Umbilical cord (tissue), 2 donors: Measurements from ENCODE around the gene S100B. TPM values are rescaled to one million over a fixed set of nuclear protein-coding genes. Genes with fewer than 3 reads are reported as not detected.

ENCODE experiments used
- DNase-seq: peaks from one replicate; pipeline ENCODE4 v3.0.0-alpha.2; 2015; ENCODE audit warnings: low spot score
- total RNA-seq: library from RNA; depleted of rRNA; stranded (reverse); fragments of >200 nt; gene quantifications from one replicate; pipeline ENCODE4 v1.2.3, GENCODE V29; 2014; ENCODE audit warnings: low replicate concordance; ENCODE audit not compliant: insufficient read depth

Gene S100B
- total RNA-seq, 1 donor from 2014 or later = not detected

DNA sequence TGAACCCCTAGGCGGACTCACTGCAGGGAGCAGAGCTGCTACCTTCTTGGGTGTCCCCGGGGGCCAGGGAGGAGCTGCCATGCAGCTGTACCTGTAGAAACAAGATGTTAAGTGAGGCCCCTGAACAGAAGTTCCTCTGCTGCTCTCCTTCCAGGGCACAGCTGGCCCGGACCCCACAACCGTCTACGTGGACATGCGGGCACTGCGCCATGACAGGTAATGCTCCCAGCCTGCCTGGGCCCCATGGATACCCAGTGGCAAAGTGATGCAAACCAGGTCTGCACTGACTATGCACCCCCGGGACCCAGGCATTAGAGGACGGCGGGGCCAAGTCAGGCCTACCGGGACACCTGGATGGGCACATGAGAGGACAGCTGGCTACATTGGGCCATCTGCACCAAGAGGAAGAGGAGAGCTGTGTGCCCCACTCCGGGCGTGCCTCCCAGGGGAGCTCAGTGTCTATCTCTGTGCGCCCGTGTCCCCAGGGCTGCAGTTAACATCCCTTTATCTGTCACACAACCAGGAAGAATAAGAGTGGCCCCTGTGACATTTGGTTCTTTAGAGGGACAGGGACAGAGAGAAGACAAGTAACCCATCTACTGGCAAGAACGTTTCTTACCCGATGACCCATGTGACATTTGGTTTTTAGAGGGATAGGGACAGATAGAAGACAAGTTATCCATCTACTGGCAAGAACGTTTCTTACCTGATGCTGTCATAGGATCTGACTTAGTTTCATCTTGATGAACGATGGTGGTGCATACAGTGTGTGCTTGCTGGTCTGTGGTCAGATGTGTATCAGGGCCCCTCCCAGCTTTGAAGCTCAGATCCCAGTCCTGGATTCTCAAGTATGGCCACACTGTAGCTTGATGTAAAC, 44.1 kb downstream of the S100B start:
- no peak for DNase-seq

DNA sequence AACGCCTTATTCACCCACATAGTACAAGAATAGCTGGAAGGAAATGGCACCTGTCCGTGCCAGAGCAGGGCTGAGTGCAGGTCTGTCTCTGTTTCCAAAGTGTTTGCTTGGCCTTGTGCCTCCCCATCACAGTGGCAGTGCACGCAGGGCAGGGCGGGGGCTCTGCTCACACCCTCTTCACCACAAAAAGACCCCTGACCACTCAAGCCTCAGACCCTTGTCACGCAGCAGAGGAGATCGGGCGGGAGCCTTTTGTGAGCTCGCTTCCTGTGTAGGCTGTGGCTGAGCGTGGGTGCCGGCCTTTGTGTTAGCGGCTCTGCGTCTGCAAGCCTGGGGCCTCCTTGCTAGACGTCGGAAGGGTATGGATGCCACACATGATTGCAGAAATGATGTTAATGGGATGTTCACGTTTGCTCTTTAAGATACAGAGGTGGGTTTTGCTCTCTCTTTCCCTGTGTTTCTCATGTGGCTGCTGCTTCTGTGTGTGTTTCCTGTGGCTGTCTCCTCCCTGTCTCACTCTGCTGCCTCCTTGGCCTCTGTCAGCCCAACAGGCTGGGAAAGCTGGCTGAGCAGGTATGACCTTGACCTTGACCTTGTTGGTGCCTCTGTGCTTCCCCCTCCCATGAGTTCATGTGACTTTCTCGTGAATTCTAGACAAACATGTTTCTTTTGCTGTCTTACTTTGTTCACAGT, 45.4 kb downstream of the S100B start:
- no peak for DNase-seq

GRCh38 chr21:46557919-46558392, 46.9 kb downstream of the S100B start:
- no peak for DNase-seq

- no peak for DNase-seq
These were observed 47.4 kb downstream of the S100B start for GRCh38 chr21:46557469-46557868.

DNA sequence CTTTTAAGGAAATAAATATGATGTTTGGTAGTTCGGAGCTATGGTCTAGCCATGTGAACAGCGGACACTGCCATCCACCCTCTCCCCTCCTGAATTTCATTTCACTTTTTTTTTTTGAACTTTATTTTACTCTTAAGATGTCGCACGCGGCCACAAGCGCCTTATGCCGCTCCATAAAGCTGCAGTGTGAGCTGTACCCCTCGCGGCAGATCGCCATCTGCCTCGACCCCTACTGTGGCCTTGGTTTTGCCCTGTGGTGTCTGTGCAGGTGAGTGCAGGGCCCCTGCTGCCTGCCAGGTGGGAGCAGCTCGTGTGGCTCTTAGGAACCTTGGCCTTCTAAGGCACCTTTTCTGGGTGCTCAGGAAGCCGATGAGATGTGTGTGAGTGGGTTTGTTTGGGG, 48.1 kb downstream of the S100B start:
- DNase-seq = no peak

DNA sequence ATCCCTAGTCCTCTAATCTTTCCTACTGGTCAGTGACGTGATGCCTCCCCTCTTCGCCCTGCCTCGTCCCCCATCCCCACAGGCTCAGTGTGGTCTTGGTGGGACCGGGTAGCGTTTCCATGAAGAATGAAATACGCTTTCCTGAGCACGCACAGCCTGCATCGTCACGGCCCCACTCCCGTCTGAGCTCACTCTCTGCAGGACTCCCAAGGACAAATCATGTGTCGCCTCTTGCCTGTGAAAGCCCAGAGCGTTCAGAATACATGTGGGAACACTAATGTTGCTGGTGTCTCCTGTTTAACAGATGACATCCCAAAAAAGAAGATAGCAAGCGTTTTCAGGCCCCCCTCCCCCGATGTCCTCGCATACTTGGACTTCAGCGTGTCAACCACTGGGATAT, 49.2 kb downstream of the S100B start:
- no peak for DNase-seq

GRCh38 chr21:46555225-46555617, 49.7 kb downstream of the S100B start:
- no peak for DNase-seq

DNA sequence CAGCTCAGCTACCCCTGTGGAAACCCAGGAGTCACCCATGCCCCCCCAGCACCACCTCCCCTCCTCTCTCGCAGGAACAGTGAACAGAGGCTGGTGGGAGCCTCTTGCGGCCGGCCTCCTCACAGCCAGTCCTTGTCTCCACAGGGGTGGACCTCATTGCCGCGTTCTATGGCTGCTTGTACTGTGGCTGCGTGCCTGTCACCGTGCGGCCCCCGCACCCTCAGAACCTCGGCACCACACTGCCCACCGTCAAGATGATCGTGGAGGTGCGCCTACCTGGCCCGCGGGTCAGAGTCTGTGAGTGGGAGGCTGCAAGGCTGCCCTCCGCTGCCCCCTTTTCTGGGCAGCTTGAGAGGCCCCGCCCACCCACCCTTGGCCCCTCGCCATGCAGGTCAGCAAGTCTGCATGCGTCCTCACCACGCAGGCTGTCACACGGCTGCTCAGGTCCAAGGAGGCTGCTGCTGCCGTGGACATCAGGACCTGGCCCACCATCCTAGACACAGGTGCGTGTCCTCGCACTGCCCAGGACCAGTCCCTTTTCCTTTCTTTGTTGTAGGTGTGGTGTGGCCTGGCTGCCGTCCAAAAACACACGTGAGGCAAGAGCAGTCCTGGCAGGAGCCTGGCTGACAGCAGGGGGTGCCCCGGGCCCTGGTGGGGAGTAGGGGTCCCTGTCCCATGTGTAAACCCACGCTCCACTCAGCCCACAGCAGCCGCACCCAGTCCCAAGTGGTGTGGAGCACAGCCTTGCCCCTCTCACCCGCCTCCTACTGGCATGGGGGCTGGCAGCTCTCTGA, 50.3 kb downstream of the S100B start:
- DNase-seq = no peak

- no peak for DNase-seq
These were observed 50.9 kb downstream of the S100B start for GRCh38 chr21:46553993-46554392.

GRCh38 chr21:46552865-46553379, 52.0 kb downstream of the S100B start:
- DNase-seq = no peak

DNA sequence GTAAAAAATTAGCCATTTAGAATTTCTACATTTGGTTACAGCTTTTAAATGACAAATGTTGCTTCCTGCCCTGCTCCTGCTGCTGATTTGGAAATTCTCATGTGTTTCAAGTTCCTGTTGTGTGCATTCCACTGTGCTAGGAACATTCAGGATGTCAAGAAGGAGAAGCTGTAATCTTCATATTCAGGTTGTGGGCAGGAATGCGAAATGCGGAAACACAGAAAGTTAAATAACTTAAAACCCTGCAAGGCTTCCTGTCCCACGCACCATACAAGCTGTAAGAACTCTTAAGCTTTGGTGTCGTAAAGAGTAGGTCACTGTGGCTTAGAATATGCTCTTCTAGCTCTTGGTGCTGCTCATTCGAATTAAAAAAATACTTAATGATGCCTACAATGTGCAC, 52.6 kb downstream of the S100B start:
- DNase-seq = peak; percentile 36

DNA sequence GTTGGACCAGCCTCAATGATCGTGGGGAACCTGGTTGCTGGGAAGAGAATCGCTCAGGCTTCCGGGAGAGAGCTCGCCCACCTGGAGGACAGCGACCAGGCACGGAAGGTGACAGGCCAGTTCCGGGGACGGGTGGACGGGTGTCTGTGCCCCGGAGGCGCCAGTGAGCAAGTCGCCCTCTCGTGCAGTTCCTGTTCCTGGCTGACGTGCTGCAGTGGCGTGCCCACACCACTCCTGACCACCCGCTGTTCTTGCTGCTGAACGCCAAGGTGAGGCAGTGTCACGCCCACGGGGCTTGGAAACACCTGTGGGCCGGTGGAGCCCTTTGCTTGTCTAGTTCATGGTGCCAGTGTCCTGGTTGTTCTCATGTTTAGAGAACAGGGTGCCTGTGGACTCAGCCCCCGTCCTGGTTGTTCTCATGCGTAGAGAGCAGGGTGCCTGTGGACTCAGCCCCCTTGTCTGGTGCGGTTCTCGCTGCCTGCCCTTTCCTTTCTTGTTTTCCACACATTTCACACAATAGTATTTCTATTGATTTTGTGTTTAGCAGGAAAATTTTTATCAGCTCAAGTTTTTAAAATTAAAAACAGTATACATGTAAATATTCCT, 53.1 kb downstream of the S100B start:
- DNase-seq = no peak

DNA sequence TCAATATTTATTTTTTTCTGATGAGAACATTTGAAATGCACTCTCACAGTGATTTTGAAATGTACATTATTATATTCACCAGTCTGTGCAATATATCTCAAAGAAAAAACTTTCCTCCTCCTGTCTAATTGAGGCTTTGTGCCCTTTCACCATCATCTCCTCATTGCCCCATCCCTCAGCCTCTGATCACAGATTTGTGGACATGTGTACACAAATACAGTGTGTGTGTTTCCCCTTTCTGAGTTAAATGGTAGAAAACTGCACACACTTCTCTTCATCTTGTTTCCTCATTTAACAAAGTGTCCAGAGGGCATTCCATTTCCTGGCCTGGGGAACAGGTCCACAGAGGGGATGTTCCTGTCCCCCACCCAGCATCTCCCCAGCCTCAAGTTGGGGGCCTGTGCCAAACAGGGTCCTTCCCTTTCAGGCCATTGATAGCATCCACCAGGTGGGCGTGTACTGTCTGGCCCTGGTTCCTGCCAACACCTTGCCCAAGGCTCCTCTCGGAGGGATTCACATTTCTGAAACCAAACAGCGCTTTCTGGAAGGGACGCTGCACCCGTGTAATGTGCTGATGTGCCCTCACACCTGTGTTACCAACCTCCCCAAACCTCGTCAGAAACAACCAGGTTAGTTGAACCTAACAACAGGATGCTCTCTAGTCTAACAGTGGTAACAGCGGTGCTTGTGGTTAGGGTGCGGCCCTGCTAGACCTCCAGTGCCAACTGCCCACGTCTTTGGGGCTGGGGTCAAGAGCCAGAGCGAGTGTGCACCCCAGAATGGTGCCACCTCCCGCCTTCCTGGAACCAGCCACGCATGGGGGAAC, 54.6 kb downstream of the S100B start:
- no peak for DNase-seq

- DNase-seq = no peak
These were observed 55.2 kb downstream of the S100B start for GRCh38 chr21:46549650-46550049.

Other genes with a start within 250 kb of the S100B start
- 29.1 TPM for gene DIP2A, start 146.2 kb downstream of the S100B start, total RNA-seq
- 152 TPM for gene PRMT2, start 30.6 kb upstream of the S100B start, total RNA-seq